Activated T-cell treated with anti-CD3 and anti-CD28 coated beads, Interleukin-2, amount 50 U/mL, for 24 hours (primary cell): ENCODE measurements around the gene CABLES1.

Experiments used
- DNase-seq: peaks from one replicate; pipeline ENCODE4 v3.0.0-alpha.2; 2020
- H3K27ac Mint-ChIP-seq: 2 replicates; pipeline ENCODE4 v1.8.0; 2020; ENCODE audit warnings: mild to moderate bottlenecking, mixed read lengths
- H3K27me3 Mint-ChIP-seq: 2 replicates; pipeline ENCODE4 v1.8.0; 2020; ENCODE audit warnings: mixed read lengths
- H3K36me3 Mint-ChIP-seq: 2 replicates; pipeline ENCODE4 v1.8.0; 2020; ENCODE audit warnings: low read depth, mixed read lengths
- H3K4me1 Mint-ChIP-seq: 2 replicates; pipeline ENCODE4 v1.8.0; 2020; ENCODE audit warnings: low read depth, mixed read lengths
- H3K4me3 Mint-ChIP-seq: 2 replicates; pipeline ENCODE4 v1.8.0; 2020; ENCODE audit warnings: mild to moderate bottlenecking, moderate library complexity, mixed read lengths
- H3K9me3 Mint-ChIP-seq: 2 replicates; pipeline ENCODE4 v1.8.0; 2020; ENCODE audit warnings: mixed read lengths

The CABLES1 gene

DNA sequence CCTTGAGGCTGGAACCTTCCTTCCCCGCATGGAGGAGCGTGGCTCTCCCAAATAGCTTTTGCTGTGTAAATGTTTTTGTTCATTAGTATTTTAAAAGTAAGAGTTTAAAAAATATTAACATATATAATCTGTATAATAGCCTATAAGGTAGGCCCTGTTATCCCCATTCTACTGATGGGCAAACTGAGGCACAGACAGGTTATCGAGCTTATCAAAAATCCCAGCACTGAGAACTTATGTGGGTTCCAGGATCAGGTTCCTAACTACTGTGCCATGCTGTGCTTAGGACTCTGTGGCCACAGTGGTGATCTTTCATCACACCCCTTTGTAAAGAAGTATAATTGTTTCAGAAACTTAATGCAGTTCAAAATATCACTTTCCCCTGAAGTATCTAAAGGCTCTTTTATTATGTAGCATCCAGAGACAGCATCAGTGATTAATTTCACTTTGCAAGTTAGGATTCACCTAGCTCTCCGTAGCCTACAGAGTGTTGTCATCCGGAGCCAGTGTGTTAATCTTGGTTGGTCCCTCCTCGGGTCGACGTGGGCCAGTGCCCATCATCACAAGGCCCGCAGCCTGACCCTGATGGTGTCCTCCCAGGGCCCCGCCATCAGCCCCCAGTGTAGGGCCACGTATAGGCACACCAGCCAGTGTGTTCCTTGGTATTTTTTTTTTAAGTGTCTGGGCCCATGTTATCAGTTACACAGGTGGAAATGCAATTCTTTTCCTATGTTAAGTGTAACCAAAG, 28.7 kb downstream of the CABLES1 start:
- Mint-ChIP-seq H3K9me3 (no peaks in the 10 kb centered on the region), H3K27ac (no peak overlapping the region), H3K27me3 (peaks cover 2% of the 10 kb centered on the region), H3K4me3 (no peak overlapping the region), H3K4me1 (no peaks in the 10 kb centered on the region), H3K36me3 (no peaks in the 10 kb centered on the region)
- DNase-seq: no peak

DNA sequence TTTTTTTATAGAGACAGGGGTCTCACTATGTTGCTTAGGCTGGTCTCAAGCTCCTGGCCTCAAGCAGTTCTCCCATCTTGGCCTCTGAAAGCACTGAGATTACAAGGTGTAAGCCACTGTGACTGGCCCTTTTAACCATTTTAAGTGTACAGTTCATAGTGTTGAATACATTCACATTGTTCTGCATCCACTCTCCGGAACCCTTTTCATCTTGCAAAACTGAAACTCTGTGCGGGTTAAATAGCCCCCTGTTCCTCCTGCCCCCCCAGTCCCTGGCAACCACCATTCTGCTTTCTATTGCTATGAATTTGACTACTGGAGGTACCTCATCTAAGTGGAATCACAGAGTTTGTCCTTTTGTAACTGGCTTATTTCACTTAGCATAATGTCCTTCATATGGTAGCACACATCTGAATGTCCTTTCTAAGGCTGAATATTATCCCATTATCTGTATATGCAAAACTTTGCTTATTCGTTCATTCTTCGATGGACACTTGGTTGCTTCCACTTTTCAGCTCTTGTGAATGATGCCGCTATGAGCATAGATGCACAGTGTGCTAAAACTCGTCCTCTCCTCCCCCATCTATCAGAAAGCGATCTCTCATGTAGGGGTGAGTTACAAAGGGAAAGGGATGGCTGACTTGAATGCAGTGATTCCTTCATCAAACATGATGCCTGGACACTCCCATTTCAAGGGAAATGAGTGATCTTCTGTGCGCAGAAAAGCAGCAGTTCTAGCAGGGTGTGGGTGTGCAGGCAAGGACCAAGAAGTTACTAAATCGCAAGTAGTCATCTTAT, 30.2 kb downstream of the CABLES1 start:
- Mint-ChIP-seq H3K36me3 (no peaks in the 10 kb centered on the region), H3K4me3 (no peak overlapping the region), H3K27me3 (peaks cover 2% of the 10 kb centered on the region), H3K4me1 (no peaks in the 10 kb centered on the region), H3K9me3 (no peaks in the 10 kb centered on the region), H3K27ac (no peak overlapping the region)
- no peak for DNase-seq

DNA sequence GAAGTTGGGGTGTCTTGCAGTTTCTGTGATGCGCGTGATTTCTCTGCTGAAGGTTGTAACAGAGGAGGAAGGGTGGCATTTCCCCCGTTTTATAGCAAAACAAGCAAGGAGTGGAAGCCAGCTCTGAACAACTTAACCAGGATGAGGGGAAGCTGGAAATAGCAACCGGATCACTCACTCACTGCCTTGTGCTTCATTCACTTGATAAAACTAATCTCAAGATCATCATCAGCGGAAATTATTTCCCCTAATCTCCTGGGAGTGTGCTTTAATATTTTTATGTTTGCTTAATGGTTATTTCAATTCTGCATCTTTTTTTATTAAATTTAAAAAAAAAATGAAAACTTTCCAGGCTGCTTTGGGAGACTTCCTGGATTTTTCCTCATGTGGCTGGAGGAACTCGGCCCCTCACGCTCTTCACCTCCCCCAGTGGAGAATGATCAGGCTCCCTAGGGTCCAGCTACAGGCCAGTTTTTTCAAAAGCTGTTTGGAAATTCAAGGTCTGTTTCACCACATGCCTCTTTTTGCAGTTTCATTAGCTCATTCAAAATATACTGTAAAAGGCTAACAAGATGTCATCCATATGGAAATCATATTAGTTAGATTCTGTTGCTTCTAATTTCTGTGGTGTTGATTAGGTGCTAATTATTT, 31.7 kb downstream of the CABLES1 start:
- DNase-seq: no peak
- Mint-ChIP-seq H3K4me3 (no peak overlapping the region), H3K36me3 (no peaks in the 10 kb centered on the region), H3K9me3 (no peaks in the 10 kb centered on the region), H3K27ac (no peak overlapping the region), H3K27me3 (no peaks in the 10 kb centered on the region), H3K4me1 (no peaks in the 10 kb centered on the region)

DNA sequence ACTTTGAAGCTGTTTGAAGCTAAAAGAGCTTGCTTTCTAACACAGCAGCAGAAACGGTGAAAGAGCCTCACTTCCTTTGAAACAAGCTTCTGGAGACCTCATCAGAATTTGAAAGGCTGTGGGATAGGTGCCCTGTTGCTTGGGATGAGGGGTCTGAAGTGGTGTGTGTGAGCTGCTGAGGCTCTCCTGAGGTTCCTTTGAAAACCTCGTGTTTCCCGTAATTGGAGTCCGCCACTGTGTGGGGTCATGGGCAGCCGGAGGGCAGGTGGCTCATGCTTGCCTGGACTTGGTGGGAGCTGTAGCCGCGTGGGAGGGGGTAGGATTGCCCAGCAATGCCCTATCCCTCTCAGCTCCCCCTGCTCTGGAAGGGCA, 34.4 kb downstream of the CABLES1 start:
- Mint-ChIP-seq H3K36me3 (no peaks in the 10 kb centered on the region), H3K27ac (no peak overlapping the region)

DNA sequence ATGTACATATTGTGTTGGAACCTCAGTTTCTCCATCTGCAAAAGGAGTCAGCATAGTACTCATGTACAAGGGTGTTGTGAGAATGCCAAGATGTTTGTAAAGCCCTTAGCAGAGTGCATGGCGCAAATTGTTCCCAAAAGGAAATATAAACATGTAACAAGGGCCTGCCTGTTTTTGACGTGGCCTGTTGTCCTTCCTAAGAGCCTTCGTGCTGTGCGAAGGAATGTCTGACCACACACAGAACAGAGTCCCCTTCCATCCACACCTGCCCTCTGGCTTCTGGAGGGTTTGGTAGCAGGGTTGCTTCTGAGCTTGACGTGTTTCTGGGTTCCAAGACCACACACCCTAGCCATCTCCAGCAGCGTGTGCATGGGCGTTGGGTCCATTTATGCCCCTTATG, 34.9 kb downstream of the CABLES1 start:
- no peaks in the 10 kb centered on the region for H3K4me1 Mint-ChIP-seq
- no peaks in the 10 kb centered on the region for H3K9me3 Mint-ChIP-seq
- no peak for DNase-seq
- no peak overlapping the region for H3K27ac Mint-ChIP-seq
- no peaks in the 10 kb centered on the region for H3K36me3 Mint-ChIP-seq
- H3K27me3 Mint-ChIP-seq: no peaks in the 10 kb centered on the region
- no peak overlapping the region for H3K4me3 Mint-ChIP-seq

More for the DNA sequence above, 34.4 kb downstream of the CABLES1 start:
- Mint-ChIP-seq H3K9me3 (no peaks in the 10 kb centered on the region), H3K27me3 (no peaks in the 10 kb centered on the region), H3K4me1 (no peaks in the 10 kb centered on the region), H3K4me3 (no peak overlapping the region)
- no peak for DNase-seq

DNA sequence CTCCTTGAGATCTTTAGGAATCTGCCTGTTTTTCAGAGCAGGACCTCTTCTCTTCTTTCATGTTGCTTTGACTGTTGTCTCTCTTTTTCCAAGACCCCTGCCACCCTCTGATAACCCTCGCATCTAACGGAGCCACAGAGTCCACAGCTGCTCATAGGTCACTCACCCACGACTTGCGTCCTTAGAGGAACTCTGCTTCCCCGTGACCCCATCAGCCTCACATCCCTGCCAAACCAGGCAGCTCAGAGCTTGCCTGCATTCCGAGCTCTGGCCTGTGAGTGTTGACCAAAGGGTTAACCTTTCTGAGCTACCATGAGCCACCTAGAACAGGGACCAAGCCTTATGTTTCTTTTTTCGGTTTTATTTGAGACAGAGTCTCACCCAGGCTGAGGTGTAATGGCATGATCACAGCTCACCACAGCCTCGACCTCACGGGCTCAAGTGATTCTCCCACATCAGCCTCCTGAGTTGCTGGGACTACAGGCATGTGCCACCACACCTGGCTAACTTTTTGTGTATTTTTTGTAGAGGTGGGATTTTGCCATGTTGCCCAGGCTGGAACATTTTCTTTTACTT, 36.4 kb downstream of the CABLES1 start:
- Mint-ChIP-seq H3K4me3 (no peak overlapping the region), H3K27me3 (no peaks in the 10 kb centered on the region), H3K27ac (no peak overlapping the region), H3K4me1 (no peaks in the 10 kb centered on the region), H3K9me3 (no peaks in the 10 kb centered on the region), H3K36me3 (no peaks in the 10 kb centered on the region)
- DNase-seq: no peak

DNA sequence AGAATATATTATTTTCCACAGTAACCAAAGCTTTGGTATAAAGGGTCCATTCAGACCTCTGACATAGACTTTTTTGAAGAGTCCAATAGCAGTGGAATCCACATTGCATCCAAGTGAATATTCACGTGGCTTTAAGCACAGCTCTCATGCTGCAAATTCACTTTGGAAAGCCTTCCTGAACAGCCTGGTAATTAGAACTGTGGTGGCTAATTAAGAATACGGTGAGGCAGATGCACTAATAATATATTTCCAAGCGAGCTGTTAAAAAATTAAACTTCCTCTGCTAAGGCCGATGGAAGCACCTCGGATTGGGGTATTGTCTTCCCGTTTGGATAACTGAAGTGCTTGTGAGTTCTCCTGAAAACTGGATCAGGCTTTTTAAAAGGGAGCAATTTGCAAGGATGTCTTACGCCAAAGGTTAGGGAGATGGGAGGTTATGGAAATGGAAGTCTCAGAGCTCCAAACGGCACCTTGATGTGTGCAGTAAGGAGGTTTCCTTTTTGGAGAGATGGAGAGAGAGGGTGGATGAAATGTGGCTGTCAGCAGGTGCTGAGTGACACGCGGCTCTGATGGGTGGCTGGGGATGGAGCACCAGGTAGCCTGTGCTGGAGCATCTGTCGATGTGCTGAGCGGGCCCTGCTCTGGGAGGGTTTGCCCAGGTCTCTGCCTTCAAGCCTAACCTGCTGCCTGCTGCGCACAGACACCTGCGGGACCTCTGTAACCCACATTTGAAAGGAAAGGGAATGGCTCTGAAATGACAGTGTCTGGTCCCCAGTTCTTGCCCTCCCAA, 37.5 kb downstream of the CABLES1 start:
- no peak for DNase-seq
- Mint-ChIP-seq H3K27ac (no peak overlapping the region), H3K4me1 (no peaks in the 10 kb centered on the region), H3K4me3 (no peak overlapping the region), H3K36me3 (no peaks in the 10 kb centered on the region), H3K27me3 (no peaks in the 10 kb centered on the region), H3K9me3 (no peaks in the 10 kb centered on the region)

DNA sequence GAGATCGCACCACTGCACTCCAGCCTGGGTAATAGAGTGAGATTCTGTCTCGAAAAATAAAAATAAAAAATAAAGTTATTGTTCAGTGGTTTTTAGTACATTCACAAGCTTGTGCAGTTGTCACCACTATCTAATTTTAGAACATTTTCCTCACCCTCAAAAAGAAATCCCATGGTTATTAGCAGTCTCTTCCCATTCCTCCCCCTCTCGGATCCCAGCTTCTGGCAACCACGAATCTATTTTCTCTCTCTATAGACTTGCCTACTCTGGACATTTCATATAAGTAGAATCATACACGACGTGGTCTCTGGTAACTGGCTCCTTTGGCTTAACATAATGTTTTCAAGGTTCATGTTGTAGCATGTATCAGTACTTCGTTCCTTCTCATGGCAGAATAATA, 38.6 kb downstream of the CABLES1 start:
- H3K4me1 Mint-ChIP-seq: no peaks in the 10 kb centered on the region
- DNase-seq: no peak
- no peak overlapping the region for H3K4me3 Mint-ChIP-seq
- no peaks in the 10 kb centered on the region for H3K36me3 Mint-ChIP-seq
- no peak overlapping the region for H3K27ac Mint-ChIP-seq
- H3K27me3 Mint-ChIP-seq: no peaks in the 10 kb centered on the region
- no peaks in the 10 kb centered on the region for H3K9me3 Mint-ChIP-seq

DNA sequence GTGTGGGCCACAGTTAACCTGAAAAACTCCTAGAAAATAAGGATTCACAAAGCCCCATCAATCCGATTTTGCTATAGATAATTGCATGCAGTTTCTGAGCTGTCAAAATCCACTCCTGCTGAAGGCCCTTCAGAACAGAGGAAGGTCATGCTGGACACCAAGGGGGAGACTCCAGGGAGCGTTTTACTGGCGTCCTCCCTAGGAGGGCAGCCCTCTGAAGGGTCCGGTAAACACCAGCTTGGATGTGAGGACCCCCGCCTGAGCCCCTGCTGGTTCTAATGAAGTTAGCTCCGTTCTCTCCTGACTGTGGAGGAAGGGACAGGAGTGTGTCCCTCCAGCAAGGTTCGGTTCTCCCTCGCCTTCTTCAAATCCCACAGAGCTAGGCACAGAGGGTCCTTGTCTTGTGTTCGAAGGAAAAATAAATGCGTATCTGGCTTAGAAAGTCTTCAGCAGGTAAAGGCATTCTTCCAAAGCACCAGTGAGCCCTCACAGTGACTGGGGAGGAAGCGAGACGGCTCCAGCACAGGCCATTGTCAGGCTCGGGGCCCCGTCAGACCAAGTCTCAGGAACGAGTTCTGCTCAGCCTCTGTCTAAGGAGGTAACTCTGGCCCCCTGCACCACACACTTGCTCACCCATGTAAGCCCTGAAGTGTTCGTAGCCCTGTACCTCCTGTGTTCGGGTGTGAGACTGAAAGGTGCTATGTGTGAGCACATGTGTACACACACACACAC, 41.6 kb downstream of the CABLES1 start:
- H3K4me1 Mint-ChIP-seq: peaks cover 4% of the 10 kb centered on the region
- H3K4me3 Mint-ChIP-seq: no peak overlapping the region
- no peaks in the 10 kb centered on the region for H3K36me3 Mint-ChIP-seq
- H3K27me3 Mint-ChIP-seq: no peaks in the 10 kb centered on the region
- no peak for DNase-seq
- no peaks in the 10 kb centered on the region for H3K9me3 Mint-ChIP-seq
- no peak overlapping the region for H3K27ac Mint-ChIP-seq

DNA sequence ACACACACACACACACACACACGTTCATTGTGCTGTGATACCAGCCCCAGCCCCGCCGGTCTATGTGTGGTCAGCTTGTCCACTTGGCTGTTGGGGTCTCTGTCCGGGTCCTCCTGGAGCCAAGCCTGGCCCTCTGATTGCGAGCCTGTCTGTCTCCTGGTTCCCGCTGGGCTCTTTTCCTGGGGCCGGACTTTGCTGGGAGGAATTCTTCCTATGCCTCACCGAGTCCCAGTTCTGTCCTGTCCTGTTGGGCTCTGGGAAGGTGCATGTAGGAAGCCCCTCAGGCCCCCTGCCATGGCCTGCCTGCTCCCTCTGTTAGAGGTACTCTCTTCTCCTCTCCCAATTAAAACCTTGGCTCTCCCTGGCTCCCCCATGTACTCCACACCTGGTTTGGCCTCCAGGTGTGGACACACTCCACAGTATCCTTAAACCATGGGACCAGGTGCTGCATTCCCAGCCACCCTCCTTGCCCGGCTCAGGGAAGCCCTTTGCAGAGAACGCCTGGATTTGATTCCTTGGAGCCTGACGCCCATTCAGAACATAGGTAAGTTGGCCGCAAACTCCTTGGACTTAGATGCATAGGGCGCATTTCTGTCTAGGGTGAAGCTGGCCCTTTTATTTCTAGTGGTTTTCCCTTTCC, 42.3 kb downstream of the CABLES1 start:
- H3K27ac Mint-ChIP-seq: no peak overlapping the region
- H3K27me3 Mint-ChIP-seq: no peaks in the 10 kb centered on the region
- no peaks in the 10 kb centered on the region for H3K36me3 Mint-ChIP-seq
- H3K9me3 Mint-ChIP-seq: no peaks in the 10 kb centered on the region
- no peak overlapping the region for H3K4me3 Mint-ChIP-seq
- peaks cover 4% of the 10 kb centered on the region for H3K4me1 Mint-ChIP-seq
- DNase-seq: no peak

DNA sequence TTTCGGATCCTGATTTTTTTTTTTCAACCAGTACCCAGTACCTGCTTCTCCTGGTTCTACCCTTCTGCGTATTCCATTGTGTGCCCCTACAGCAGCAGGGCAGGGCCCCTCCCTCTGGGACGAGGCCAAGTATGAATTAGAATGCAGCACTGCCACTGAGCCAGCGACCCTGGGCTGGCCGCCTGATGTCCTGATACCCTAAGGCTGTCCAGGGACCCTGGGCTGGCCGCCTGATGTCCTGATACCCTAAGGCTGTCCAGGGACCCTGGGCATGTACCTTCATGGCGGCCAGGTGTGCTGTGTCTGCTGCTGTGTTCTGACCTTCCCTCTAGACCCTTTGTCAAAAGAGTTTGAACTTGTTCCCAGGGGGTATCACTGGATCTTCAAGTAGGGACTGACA, 42.9 kb downstream of the CABLES1 start:
- Mint-ChIP-seq H3K36me3 (no peaks in the 10 kb centered on the region), H3K27me3 (no peaks in the 10 kb centered on the region), H3K9me3 (no peaks in the 10 kb centered on the region), H3K4me3 (no peak overlapping the region), H3K4me1 (peaks cover 4% of the 10 kb centered on the region), H3K27ac (no peak overlapping the region)
- DNase-seq: no peak

DNA sequence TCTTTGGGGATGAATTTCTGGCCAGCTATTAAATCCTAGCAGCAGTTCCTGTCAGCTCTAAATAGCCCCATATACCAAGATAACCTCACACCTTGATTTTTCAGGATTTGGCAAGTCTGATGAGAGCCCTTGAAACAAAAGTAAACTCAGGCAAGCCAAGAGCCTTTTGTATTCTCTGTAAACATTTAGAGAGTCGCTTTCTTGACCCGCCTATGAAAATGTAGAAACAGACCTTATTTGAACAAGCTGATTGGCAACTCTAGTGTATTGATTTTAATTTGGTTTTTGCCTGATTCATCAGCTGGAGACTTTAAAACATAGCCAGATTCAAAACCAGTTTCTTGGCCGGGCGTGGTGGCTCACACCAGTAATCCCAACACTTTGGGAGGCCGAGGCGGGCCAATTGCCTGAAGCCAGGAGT, 43.4 kb downstream of the CABLES1 start:
- Mint-ChIP-seq H3K4me1 (peaks cover 4% of the 10 kb centered on the region), H3K27me3 (no peaks in the 10 kb centered on the region), H3K9me3 (no peaks in the 10 kb centered on the region), H3K36me3 (no peaks in the 10 kb centered on the region), H3K27ac (no peak overlapping the region), H3K4me3 (no peak overlapping the region)
- no peak for DNase-seq

DNA sequence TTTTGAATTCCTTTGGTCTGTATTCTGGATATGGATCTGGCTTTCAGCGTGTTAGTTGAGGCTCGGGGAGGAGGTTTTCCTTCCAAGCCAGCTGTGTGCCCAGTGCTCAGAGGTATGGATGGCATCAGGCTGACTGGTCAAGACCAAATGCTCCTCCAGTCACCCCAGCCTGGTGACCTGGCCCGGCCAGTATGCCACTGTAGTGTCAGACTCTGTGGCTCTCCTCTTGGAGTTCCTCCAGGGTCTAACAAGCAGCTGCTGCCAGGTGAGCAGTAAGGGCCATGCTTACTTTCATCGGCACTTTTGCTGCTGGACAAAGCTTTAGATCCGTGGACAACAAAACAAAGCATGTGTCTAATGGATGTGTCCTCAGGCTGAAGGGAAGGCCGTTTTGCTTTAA, 44.1 kb downstream of the CABLES1 start:
- Mint-ChIP-seq H3K27me3 (no peaks in the 10 kb centered on the region), H3K27ac (no peak overlapping the region), H3K4me3 (no peak overlapping the region), H3K9me3 (no peaks in the 10 kb centered on the region), H3K36me3 (no peaks in the 10 kb centered on the region), H3K4me1 (peaks cover 4% of the 10 kb centered on the region)
- DNase-seq: no peak
